Measurements from ENCODE around the gene ETV3. TPM values are rescaled to one million over a fixed set of nuclear protein-coding genes. Genes with fewer than 3 reads are reported as not detected.

The ETV3 gene
- total and polyA plus RNA-seq, 2 of the 13 experiments (the other 11 are each of a cell fraction or from before 2014, with no cell fraction given): 4.2 to 5.8 TPM

DNA sequence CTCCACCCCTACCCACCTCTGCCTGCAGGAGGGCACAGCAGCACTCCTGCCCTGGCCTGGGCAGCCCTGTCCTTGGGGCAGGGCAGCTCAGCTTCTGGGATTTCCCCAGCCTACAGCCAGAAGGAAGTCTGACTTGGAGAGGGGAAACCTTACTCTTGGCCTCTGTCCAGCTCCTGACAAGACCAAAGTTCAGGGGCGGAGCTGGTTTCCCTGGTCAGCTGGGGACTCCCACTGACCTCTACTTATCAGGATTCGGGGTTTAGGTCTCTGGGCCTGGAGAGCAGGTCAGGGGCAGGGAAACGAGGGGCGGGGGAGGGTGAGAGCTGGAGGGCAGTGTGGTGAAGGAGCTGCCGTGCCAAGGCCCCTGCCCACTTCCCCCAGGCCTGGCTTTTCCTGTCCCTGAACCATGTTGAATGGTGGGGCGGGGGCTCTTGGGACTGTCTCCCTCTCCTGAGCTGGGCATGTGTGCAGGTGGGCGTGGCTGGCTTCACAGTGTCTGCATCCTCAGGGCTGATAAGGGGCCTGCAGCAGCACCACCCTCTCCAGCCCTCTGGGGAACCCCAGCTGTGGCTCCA is 16.8 kb upstream of the ETV3 start (continued):
- TF ChIP-seq, protein P1, sequence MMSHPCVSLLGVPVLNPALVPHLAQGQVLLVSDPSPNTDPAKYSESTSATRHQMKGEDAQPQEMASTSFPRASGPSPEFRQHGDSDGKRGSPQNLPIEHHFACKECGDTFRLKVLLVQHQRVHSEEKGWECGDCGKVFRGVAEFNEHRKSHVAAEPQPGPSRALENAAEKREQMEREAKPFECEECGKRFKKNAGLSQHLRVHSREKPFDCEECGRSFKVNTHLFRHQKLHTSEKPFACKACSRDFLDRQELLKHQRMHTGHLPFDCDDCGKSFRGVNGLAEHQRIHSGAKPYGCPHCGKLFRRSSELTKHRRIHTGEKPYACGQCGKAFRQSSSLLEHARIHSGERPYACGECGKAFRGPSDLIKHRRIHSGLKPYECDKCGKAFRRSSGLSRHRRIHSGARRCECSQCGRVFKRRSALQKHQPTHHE (CRISPR knock-in tag; IDR thresholded peaks at IDR 0.05; ENCODE audit: borderline replicate concordance): no peak
- TF ChIP-seq ZNF317 (CRISPR knock-in tag; IDR thresholded peaks at IDR 0.05): no peak
- TF ChIP-seq ZBTB38 (CRISPR knock-in tag; IDR thresholded peaks at IDR 0.05): no peak
- 0 out of 2 replicates have a peak, but pooled peaks have one; percentile 31 for TF ChIP-seq HOXA5 (CRISPR knock-in tag; IDR thresholded peaks at IDR 0.05)
- TF ChIP-seq ETV6 (CRISPR knock-in tag; conservative IDR thresholded peaks at IDR 0.05): no peak
- TF ChIP-seq MXD4 (CRISPR knock-in tag; IDR thresholded peaks at IDR 0.05): no peak
- no peak for TF ChIP-seq CSRNP2 (CRISPR knock-in tag; conservative IDR thresholded peaks at IDR 0.05; ENCODE audit: low read depth)
- 0 out of 2 replicates have a peak, but pooled peaks have one; percentile 27 for TF ChIP-seq FOXK1 (CRISPR knock-in tag; IDR thresholded peaks at IDR 0.05; ENCODE audit: borderline replicate concordance, low read depth)
- TF ChIP-seq, protein P2, sequence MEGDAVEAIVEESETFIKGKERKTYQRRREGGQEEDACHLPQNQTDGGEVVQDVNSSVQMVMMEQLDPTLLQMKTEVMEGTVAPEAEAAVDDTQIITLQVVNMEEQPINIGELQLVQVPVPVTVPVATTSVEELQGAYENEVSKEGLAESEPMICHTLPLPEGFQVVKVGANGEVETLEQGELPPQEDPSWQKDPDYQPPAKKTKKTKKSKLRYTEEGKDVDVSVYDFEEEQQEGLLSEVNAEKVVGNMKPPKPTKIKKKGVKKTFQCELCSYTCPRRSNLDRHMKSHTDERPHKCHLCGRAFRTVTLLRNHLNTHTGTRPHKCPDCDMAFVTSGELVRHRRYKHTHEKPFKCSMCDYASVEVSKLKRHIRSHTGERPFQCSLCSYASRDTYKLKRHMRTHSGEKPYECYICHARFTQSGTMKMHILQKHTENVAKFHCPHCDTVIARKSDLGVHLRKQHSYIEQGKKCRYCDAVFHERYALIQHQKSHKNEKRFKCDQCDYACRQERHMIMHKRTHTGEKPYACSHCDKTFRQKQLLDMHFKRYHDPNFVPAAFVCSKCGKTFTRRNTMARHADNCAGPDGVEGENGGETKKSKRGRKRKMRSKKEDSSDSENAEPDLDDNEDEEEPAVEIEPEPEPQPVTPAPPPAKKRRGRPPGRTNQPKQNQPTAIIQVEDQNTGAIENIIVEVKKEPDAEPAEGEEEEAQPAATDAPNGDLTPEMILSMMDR (CRISPR knock-in tag; IDR thresholded peaks at IDR 0.05): peak; percentile 12; the same call in 1 of the 2 replicates
- no peak for TF ChIP-seq TP53 (CRISPR knock-in tag; conservative IDR thresholded peaks at IDR 0.05)
- TF ChIP-seq SNAI1 (CRISPR knock-in tag; IDR thresholded peaks at IDR 0.05; ENCODE audit: borderline replicate concordance): no peak
- TF ChIP-seq MBNL3 (CRISPR knock-in tag; conservative IDR thresholded peaks at IDR 0.05): no peak
- no peak for TF ChIP-seq ZBTB20 (CRISPR knock-in tag; IDR thresholded peaks at IDR 0.05; ENCODE audit: borderline replicate concordance, low read depth)
- no peak for TF ChIP-seq PRPF4 (IDR thresholded peaks at IDR 0.05; ENCODE audit: low read depth, low read length, poor library complexity, severe bottlenecking)
- TF ChIP-seq ZNF468 (CRISPR knock-in tag; IDR thresholded peaks at IDR 0.05): no peak
- no peak for TF ChIP-seq TCF12 (IDR thresholded peaks at IDR 0.05)
- no peak for TF ChIP-seq TCF12 (CRISPR knock-in tag; IDR thresholded peaks at IDR 0.05)
- no peak for TF ChIP-seq MIXL1 (CRISPR knock-in tag; IDR thresholded peaks at IDR 0.05)
- peak; percentile 17; the same call in 1 of the 2 replicates for TF ChIP-seq FOXC1 (CRISPR knock-in tag; IDR thresholded peaks at IDR 0.05; ENCODE audit: borderline replicate concordance)
- peak; percentile 52; the same call in 1 of the 2 replicates for TF ChIP-seq MEIS2 (CRISPR knock-in tag; IDR thresholded peaks at IDR 0.05)
- TF ChIP-seq ZNF33A (CRISPR knock-in tag; IDR thresholded peaks at IDR 0.05; ENCODE audit: borderline replicate concordance): no peak
- TF ChIP-seq ZNF607 (CRISPR knock-in tag; IDR thresholded peaks at IDR 0.05; ENCODE audit: borderline replicate concordance): no peak
- TF ChIP-seq, protein P3, sequence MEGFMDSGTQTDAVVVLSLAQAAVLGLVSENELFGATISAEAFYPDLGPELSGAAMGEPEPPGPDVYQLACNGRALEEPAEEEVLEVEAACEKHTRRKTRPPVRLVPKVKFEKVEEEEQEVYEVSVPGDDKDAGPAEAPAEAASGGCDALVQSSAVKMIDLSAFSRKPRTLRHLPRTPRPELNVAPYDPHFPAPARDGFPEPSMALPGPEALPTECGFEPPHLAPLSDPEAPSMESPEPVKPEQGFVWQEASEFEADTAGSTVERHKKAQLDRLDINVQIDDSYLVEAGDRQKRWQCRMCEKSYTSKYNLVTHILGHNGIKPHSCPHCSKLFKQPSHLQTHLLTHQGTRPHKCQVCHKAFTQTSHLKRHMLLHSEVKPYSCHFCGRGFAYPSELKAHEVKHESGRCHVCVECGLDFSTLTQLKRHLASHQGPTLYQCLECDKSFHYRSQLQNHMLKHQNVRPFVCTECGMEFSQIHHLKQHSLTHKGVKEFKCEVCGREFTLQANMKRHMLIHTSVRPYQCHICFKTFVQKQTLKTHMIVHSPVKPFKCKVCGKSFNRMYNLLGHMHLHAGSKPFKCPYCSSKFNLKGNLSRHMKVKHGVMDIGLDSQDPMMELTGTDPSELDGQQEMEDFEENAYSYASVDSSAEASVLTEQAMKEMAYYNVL (CRISPR knock-in tag; IDR thresholded peaks at IDR 0.05; ENCODE audit: borderline replicate concordance): no peak
